HT1080 (cell line): ENCODE measurements around the gene FAM107B. TPM values are rescaled to one million over a fixed set of nuclear protein-coding genes. Genes with fewer than 3 reads are reported as not detected.
A peak's percentile ranks its signal among the peaks of the same experiment; 100 is the strongest.

ENCODE experiments used
- DNase-seq: peaks from one replicate; pipeline ENCODE4 v3.0.0-alpha.2; 2015; ENCODE audit warnings: low read depth
- total RNA-seq: library from RNA; depleted of rRNA; stranded (reverse); fragments of >200 nt; shearing (Covaris generic); gene quantifications from 2 replicates; pipeline ENCODE4 v1.2.3, GENCODE V29; 2014

Gene FAM107B
- total RNA-seq, 1 experiment from 2014 or later: 9.8 TPM

DNA sequence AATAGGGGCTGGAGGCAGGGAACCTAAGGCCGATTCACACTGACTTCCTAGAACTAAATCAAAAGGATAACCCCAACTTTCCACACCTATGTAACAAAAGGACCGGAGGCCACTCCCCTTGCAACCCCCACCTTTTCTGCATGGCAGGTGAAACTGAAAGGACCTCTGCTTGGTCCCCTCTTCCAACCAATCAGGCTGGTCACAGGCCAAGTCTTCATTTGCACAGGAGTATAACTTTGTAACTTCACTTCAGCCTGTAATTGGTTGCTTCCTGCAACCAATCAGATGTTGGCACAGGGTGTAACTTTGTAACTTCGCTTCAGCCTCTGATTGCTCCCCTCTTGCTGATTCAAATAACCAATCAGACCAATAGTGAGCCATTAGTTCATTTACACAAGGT lies 190.0 kb downstream of the FAM107B start:
- DNase-seq: no peak

GRCh38 chr10:14583967-14584366 lies 190.7 kb downstream of the FAM107B start:
- DNase-seq: no peak

DNA sequence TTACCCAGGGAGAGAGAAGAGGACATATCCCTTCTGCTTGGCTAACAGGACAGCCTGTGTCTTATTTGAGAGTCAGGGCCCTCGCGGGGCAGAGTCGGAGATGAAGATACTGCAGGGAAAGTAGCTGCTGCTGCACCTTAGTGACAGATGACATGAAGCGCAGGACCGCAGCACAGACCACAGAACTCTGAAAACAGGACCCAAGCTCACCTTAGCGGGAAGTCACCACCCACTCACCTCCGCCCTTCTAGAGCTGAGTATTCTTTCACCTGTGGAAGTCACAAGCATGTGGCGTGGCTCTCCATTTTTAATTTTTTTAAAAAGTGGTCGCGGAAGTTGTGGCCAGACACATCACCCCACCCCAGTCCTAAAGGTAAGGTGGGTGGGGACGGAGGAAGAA lies 191.4 kb downstream of the FAM107B start:
- DNase-seq: no peak

DNA sequence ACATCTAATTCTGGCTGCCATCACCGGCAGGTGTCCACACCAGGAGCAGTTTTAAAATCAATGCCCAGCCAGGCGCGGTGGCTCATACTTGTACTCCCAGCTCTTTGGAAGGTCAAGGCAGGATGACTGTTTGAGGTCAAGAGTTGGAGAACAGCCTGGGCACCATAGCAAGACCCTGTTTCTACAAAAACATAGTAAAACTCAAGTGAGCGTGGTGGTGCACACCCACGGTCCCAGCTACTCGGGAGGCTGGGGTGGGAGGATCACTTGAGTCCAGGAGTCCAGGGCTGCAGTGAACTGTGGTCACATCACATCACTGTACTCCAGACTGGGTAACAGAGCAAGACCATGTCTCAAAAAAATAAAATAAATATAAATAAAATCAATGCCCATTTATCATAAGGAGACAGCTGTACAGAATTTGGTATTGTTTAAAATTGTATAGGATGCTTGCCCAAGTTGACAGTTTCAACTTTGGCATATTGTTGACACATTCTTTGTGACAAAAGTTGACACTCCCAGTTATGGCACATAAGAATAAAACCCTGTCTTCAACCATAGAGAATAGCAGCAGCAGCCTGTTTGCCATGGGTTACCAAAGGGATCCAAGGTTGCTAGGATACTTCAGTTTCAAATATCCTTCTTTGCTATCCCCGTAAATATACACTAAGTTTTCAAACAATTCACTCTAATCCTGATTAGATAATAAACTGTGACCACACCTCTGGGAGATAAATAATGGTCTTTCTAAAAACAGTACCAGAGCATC lies 193.0 kb downstream of the FAM107B start:
- no peak for DNase-seq

DNA sequence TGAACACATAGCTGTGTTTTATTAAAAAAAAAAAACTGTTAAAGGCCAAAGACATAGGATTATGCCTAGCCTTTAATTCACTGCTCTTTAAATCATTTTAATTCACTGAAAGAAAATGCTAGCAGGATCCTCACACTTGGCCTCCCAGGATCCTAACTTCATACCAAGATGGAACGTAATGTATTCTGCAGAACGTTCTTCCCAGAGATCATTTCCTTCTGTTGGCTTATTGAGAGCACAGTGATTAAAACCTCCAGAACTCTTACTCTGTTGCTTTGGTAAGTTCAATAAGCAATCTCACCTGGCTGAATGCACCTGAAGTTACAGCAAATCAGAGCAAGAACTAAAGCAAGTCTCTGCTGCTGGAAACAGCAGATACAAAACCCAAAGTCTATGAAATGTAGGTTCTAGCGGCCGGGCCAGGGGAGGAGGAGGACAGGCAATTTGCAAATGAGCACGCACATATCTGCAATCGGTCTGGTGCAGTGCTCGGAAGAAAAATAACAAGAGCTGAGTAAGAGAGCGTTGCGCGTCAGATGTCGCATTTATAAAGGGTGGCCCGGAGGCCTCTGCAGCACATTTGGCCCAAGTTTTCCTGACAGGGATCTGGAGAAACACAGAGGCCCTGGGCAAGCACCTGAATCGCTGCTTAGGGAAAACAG lies 193.9 kb downstream of the FAM107B start:
- DNase-seq: no peak

DNA sequence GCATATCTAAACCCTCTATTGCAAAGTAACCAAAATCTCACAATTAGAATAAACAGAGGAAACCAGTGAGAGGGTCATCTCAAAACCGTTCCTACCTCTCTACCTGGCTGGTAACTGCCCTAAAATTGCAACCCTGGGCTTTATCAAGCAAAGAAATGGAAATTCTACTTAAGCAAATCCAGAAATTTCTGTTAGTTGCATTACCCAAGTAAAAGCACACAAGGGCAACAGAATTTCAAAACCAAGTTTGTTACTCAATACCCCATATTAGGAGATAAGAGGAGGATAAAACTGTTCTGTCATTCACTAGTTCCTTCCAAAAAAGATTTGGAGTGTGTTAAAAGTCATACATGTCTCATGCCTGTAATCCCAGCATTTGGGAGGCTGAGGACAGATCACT lies 195.3 kb downstream of the FAM107B start:
- DNase-seq: no peak

DNA sequence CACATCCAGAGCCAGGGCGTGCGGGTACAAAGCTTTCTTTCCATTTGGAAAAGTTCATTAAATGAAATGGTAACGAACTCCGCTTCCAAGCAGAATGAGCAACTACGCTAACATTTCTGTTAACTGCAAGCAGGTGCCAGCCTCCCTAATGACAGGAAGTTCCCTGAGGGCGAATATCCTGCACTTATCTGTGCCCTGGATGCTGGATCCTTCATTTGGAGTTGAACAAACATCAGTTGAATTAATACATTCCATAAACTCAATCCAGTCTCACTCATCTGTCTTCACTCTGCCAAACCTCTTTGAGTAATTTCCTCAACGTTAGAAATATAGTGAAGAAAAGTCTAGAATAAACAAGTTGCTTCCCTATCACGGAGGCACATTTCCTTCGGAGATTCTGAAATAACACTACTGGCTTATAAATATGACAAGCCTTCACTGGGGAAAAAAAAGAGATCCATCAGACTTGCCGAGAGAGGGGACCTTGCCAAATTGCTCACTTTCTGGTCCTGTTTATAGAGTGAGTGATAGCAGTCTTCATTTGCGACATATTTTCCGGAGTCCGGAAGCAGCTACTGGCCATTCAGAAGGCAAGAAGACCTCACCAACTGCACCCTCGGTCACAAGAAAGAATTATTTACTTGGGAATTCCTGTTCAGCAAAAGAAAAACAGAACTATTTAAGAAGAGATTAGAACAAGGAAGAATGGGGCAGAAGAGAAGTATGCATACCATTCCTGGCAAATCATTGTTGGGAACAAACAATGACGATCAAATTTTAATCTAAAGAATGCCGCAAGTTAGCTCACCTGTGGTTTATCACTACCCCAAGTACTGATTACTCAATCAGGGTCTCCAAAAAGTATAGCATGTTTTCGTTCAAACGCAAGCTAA lies 196.4 kb downstream of the FAM107B start:
- DNase-seq: peak; percentile 30

GRCh38 chr10:14574885-14575284 lies 199.8 kb downstream of the FAM107B start:
- DNase-seq: no peak

GRCh38 chr10:14574291-14574690 lies 200.4 kb downstream of the FAM107B start:
- DNase-seq: no peak

- DNase-seq: no peak
Observed at GRCh38 chr10:14573666-14574261, 200.9 kb downstream of the FAM107B start.

GRCh38 chr10:14572811-14573210 lies 201.9 kb downstream of the FAM107B start:
- no peak for DNase-seq

- peak; percentile 46 for DNase-seq
Observed at GRCh38 chr10:14571866-14572507, 202.7 kb downstream of the FAM107B start.

GRCh38 chr10:14570800-14571199 lies 203.9 kb downstream of the FAM107B start:
- DNase-seq: no peak

DNA sequence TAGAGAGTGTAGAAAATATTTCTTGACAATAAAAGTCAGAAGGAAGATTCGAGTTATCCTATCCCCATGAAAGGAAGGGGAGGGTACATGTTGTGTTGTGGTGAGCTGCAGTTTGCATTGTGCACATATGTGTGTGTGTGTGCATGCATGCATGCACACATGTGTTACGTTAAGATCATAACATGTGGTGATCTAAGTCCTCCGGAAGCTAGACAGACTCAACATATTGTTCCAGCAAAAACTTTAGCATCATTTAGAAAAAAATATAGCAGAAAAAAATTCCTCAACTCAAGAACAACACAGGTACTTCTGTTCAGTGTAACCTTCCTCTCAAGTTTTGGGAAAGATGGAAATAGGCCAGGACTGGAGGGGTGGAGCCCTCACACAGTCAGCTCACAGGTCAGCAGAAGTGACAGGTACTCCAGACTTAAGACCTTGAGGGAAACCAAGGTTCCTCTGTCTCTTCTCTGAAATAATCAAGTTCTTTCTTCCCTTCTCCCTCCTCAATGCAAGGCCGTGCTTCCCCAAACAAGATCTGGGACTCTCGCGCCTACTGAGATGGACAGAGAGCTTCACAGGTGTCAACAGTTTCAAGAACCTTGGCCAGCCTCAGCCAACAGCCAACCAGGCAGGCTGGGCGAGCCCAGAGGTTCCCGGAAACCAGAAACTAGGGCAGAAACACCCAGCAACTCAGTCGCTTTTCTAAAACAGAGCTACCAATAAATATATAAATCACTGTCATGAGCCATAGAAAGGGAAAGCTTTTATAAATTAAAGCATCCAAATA lies 205.2 kb downstream of the FAM107B start:
- DNase-seq: no peak

GRCh38 chr10:14567421-14567820 lies 207.3 kb downstream of the FAM107B start:
- DNase-seq: no peak

DNA sequence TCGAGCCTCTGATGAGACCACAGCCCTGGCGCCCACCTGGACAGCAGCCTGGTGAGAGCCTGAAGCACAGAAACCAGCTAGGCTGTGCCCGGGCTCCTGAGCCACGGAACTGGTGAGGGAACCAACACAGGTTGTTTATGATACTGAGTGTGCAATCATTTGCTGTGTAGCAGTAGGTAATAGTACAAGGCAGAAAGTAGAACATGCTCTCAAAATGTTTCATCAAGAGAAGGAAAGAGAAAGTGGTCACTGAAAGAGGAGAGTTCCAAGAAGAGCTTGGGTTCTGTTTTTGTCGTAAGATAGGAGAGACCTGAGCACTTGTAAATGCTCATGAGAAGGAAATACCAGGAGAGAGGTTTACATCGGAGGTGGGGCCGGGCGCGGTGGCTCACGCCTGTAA lies 208.2 kb downstream of the FAM107B start:
- no peak for DNase-seq

DNA sequence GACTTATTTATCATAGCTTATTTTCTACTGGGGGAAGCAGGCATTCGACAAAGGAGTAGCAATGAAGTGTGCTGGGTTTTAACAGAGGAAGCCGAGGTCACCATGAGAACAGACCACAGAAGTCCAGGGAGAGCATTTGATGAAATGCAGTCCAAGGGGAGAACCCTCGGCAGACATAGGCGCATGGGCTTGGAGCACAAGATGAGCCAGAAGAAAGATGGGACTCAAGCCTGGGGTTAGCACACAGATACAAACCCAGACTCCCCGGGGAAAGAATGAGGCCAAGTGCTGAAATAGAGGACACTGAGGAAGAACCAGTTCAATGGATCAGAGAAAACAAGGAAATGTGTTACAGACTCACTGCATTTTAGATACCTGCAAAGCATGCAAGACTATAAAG lies 209.5 kb downstream of the FAM107B start:
- no peak for DNase-seq

GRCh38 chr10:14564268-14564744 lies 210.4 kb downstream of the FAM107B start:
- DNase-seq: no peak

- DNase-seq: no peak
Observed at GRCh38 chr10:14563359-14563940, 211.2 kb downstream of the FAM107B start.

DNA sequence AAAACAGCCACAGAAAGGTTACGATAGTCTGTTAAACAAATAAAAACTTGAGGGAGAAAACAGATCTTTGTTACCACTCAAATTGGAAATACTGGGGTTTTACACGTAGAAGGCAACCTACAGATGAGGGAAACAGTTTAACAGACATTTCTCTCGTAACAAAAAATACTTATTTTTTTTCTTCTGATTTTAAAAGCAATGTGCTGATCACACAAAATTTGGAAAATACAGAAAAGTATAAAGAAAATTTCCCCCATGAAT lies 211.7 kb downstream of the FAM107B start:
- no peak for DNase-seq
